Measurements from ENCODE around the gene LENEP.

- TF ChIP-seq CTCF (conservative IDR thresholded peaks at IDR 0.05; ENCODE audit: low read length) (peak; percentile 29), EZH2phosphoT487 (IDR thresholded peaks at IDR 0.05; ENCODE audit: borderline replicate concordance) (no peak)
Observed at GRCh38 chr1:154983776-154984466, 9.5 kb upstream of the LENEP start.
